Erythroblast (primary cell): ENCODE results near the gene C3orf22.

Experiments
- GATA1 ChIP-seq: IDR thresholded peaks from 2 replicates; pipeline ENCODE4 v1.6.1; 2011; ENCODE audit warnings: low read depth, mild to moderate bottlenecking, control low read depth, low read length, moderate library complexity
- POLR2A ChIP-seq: IDR thresholded peaks from 2 replicates; pipeline ENCODE4 v1.6.1; 2011; ENCODE audit warnings: mild to moderate bottlenecking, low read length

DNA sequence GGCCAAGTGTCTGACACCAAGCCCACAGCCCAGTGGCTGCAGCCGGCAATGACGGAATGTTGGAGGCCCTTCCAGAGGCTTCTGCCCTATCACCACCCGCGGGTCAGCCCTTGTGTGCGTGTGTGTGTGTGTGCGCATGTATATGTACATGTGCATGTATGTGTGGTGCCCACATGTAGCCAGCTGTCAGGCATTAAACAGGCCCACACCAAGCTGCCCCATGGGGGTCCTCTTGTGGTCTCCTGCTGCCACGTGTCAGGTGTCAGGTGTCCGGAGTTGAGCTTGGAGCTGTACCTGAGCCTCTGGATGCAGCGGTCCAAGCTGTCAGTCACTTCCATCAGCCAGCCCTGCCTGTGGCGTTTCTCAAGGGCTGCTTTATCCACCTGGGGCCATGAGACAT, 55.0 kb downstream of the C3orf22 start:
- TF ChIP-seq POLR2A (no peak), GATA1 (no peak)
